HEK293 (cell line): ENCODE data around the gene CHIT1.

ENCODE experiments used
- CTCF ChIA-PET: fragments of 350-600 bp; formaldehyde crosslinking; extraction: SDS; loops from one replicate; lab custom pipeline; 2021; ENCODE audit warnings: antibody characterized with exemption; lab: Yijun Ruan, JAX
- POLR2A ChIA-PET: fragments of 300-600 bp; formaldehyde crosslinking; extraction: SDS; loops from one replicate; lab custom pipeline; 2020; ENCODE audit warnings: antibody characterized with exemption, inconsistent platforms; lab: Yijun Ruan, JAX
- H3K27ac ChIP-seq: fragments of 200-500 bp; sonication (Bioruptor generic); 2 replicates; pipeline ENCODE4 v1.5.1; 2014; ENCODE audit warnings: low read depth, low read length, control low read depth, inconsistent platforms; ENCODE audit errors: extremely low read depth
- H3K36me3 ChIP-seq, 2 experiments: fragments of 200-500 bp in 1 of 2; sonication (Bioruptor generic) in 1 of 2; 1 replicate in 1 of 2; 2 replicates in 1 of 2; pipeline ENCODE4 v1.5.1; 2014 to 2017; ENCODE audit warnings: inconsistent platforms in 2 of 2, low read length in 2 of 2; ENCODE audit not compliant: control insufficient read depth in 2 of 2, insufficient read depth in 1 of 2
- H3K4me1 ChIP-seq: fragments of 200-500 bp; sonication (Bioruptor generic); 2 replicates; pipeline ENCODE4 v1.5.1; 2014; ENCODE audit warnings: mild to moderate bottlenecking, low read length, inconsistent platforms; ENCODE audit not compliant: control insufficient read depth, insufficient read depth
- H3K4me3 ChIP-seq: 2 replicates; pipeline ENCODE4 v1.5.1; 2011; ENCODE audit warnings: low read depth, mild to moderate bottlenecking, control low read depth, low read length, moderate library complexity
- H3K9me3 ChIP-seq: fragments of 200-500 bp; sonication (Bioruptor generic); 2 replicates; pipeline ENCODE4 v1.5.1; 2014; ENCODE audit warnings: low read depth, low read length, inconsistent platforms; ENCODE audit not compliant: control insufficient read depth, insufficient read depth
- EGR2 ChIP-seq: fragments of 450-650 bp; formaldehyde crosslinking; IDR thresholded peaks from 2 replicates; pipeline ENCODE4 v1.5.1; 2016; ENCODE audit warnings: low read depth, missing biosample characterization, missing genetic modification characterization
- GFI1B ChIP-seq: fragments of 450-650 bp; formaldehyde crosslinking; IDR thresholded peaks from 2 replicates; pipeline ENCODE4 v1.5.1; 2016; ENCODE audit warnings: missing biosample characterization, missing genetic modification characterization
- KLF16 ChIP-seq: fragments of 450-650 bp; formaldehyde crosslinking; IDR thresholded peaks from 2 replicates; pipeline ENCODE4 v1.5.1; 2017; ENCODE audit warnings: missing biosample characterization, missing genetic modification characterization
- PRDM1 ChIP-seq: fragments of 450-650 bp; formaldehyde crosslinking; IDR thresholded peaks from 2 replicates; pipeline ENCODE4; 2016; ENCODE audit warnings: missing biosample characterization, missing genetic modification characterization
- RBAK ChIP-seq: fragments of 450-650 bp; formaldehyde crosslinking; IDR thresholded peaks from 2 replicates; pipeline ENCODE4 v1.5.1; 2016; ENCODE audit warnings: missing biosample characterization, missing genetic modification characterization
- ZBTB20 ChIP-seq: fragments of 450-650 bp; formaldehyde crosslinking; IDR thresholded peaks from 2 replicates; pipeline ENCODE4 v1.5.1; 2016; ENCODE audit warnings: missing biosample characterization, missing genetic modification characterization
- ZEB2 ChIP-seq: fragments of 450-650 bp; formaldehyde crosslinking; IDR thresholded peaks from 2 replicates; pipeline ENCODE4 v1.5.1; 2016; ENCODE audit warnings: missing biosample characterization, missing genetic modification characterization
- ZFHX2 ChIP-seq: fragments of 450-650 bp; formaldehyde crosslinking; conservative IDR thresholded peaks from 2 replicates; pipeline ENCODE4 v1.5.1; 2016; ENCODE audit warnings: missing biosample characterization, missing genetic modification characterization
- ZNF174 ChIP-seq: fragments of 450-650 bp; formaldehyde crosslinking; IDR thresholded peaks from 2 replicates; pipeline ENCODE4 v1.5.0; 2017; ENCODE audit warnings: missing biosample characterization, mild to moderate bottlenecking, missing genetic modification characterization
- ZNF19 ChIP-seq: fragments of 450-650 bp; formaldehyde crosslinking; IDR thresholded peaks from 2 replicates; pipeline ENCODE4; 2016; ENCODE audit warnings: missing biosample characterization, missing genetic modification characterization, low read depth
- ZNF335 ChIP-seq: fragments of 450-650 bp; formaldehyde crosslinking; conservative IDR thresholded peaks from 2 replicates; pipeline ENCODE4 v1.5.1; 2016; ENCODE audit warnings: missing biosample characterization, missing genetic modification characterization
- ZNF544 ChIP-seq: fragments of 450-650 bp; formaldehyde crosslinking; IDR thresholded peaks from 2 replicates; pipeline ENCODE4 v1.5.0; 2017; ENCODE audit warnings: missing biosample characterization, missing genetic modification characterization
- ZNF549 ChIP-seq: fragments of 450-650 bp; IDR thresholded peaks from 2 replicates; pipeline ENCODE4 v1.5.1; 2018; ENCODE audit warnings: missing biosample characterization, missing genetic modification characterization, mild to moderate bottlenecking, inconsistent platforms, moderate library complexity
- ZNF561 ChIP-seq: fragments of 450-650 bp; IDR thresholded peaks from 2 replicates; pipeline ENCODE4 v1.5.1; 2018; ENCODE audit warnings: missing biosample characterization, missing genetic modification characterization, borderline replicate concordance
- ZNF585B ChIP-seq: fragments of 450-650 bp; formaldehyde crosslinking; IDR thresholded peaks from 2 replicates; pipeline ENCODE4 v1.5.1; 2016; ENCODE audit warnings: missing biosample characterization, missing genetic modification characterization
- ZNF670 ChIP-seq: fragments of 450-650 bp; formaldehyde crosslinking; IDR thresholded peaks from 2 replicates; pipeline ENCODE4 v1.5.1; 2016; ENCODE audit warnings: missing biosample characterization, missing genetic modification characterization, low read depth
- ZNF768 ChIP-seq: fragments of 450-650 bp; formaldehyde crosslinking; IDR thresholded peaks from 2 replicates; pipeline ENCODE4 v1.5.1; 2018; ENCODE audit warnings: missing biosample characterization, mild to moderate bottlenecking, missing genetic modification characterization
- TF ChIP-seq, protein P1 (sequence below): fragments of 450-650 bp; formaldehyde crosslinking; IDR thresholded peaks from 2 replicates; pipeline ENCODE4 v1.5.1; 2016; ENCODE audit warnings: missing biosample characterization, missing genetic modification characterization
- TF ChIP-seq, protein P2 (sequence below): sonication (generic); formaldehyde crosslinking; IDR thresholded peaks from 2 replicates; pipeline ENCODE4 v1.8.1; 2022; ENCODE audit warnings: mild to moderate bottlenecking, moderate library complexity, missing genetic modification reagents
- TF ChIP-seq, protein P3 (sequence below): fragments of 450-650 bp; formaldehyde crosslinking; IDR thresholded peaks from 2 replicates; pipeline ENCODE4 v1.5.1; 2017; ENCODE audit warnings: missing biosample characterization, missing genetic modification characterization

Gene CHIT1

DNA sequence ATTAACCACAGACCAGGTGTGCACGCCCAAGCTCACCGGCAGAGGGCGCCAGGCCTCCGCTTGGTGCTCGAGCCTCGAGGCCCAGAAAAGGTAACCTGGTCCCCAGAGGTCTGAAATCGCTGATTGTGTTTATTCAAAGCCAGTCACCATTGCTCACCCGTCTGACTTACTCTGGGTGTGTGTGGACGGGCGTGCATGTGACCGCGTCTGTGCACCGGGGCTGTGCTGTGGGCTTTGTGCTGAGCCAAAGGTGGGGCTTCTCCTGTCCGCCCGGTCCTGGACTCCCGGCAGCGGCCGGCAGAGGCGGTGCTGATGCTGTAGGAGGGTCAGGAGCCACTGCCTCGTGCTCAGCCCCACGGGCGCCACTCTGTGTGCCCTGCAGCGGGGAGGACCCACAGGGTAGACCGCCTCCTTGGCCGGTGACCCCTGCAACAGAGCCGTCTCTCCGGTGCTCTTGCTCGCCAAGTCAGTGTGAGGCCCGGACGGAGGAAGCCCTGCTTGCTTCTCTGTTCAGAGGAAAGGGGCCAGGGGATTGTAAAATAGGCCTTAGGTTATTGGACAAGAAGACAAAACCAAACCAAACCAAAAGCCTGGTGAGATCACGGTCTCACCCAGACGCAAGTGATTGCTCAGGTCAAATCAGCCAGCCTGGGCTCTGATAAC lies 43.9 kb upstream of the CHIT1 start (continued):
- TF ChIP-seq, protein P1, sequence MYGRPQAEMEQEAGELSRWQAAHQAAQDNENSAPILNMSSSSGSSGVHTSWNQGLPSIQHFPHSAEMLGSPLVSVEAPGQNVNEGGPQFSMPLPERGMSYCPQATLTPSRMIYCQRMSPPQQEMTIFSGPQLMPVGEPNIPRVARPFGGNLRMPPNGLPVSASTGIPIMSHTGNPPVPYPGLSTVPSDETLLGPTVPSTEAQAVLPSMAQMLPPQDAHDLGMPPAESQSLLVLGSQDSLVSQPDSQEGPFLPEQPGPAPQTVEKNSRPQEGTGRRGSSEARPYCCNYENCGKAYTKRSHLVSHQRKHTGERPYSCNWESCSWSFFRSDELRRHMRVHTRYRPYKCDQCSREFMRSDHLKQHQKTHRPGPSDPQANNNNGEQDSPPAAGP (tag by site-specific recombination): peak; percentile 95
- TF ChIP-seq ZNF585B (tag by site-specific recombination) (no peak), ZNF670 (tag by site-specific recombination) (no peak), ZEB2 (tag by site-specific recombination) (peak; percentile 72; the same call in 1 of the 2 replicates), ZNF544 (tag by site-specific recombination) (no peak)

DNA sequence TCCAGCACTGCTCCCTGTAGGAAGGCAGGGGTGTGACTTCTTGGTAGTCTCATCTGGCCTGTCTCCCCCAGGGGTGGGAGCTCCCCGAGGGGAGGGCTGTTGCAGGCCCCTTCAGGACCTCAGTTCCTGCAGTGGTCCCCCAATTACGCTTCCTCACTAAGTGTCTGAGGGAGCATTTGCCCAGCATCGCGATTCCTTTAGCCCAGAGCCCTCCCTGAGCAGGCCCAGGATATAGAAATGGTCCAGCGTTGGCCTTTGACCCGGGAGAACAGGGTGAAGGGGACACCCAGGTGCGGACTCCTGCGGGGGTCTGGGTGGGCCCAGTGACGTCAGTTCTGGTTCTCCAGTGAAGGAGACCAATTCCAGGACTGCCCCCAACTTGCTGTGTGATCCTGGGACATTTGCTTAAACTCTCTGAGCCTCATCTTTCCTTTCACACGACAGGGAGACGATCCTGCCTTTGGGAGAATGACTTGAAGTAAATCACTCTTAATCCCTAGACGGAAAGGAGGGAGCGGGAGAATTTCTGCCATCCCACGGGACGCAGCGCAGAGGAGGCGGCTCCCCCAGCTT lies 43.2 kb upstream of the CHIT1 start:
- H3K36me3 ChIP-seq: no peaks in the 10 kb centered on the region
- POLR2A ChIA-PET: interaction anchor here (0.5 to 4.9 kb wide), 5 partner anchors 34 to 70 kb away, joined by 3 to 32 read pairs (median 4); partner anchors contain the start of gene BTG2
- H3K9me3 ChIP-seq: no peaks in the 10 kb centered on the region
- H3K4me1 ChIP-seq: no peaks in the 10 kb centered on the region
- TF ChIP-seq, protein P2, sequence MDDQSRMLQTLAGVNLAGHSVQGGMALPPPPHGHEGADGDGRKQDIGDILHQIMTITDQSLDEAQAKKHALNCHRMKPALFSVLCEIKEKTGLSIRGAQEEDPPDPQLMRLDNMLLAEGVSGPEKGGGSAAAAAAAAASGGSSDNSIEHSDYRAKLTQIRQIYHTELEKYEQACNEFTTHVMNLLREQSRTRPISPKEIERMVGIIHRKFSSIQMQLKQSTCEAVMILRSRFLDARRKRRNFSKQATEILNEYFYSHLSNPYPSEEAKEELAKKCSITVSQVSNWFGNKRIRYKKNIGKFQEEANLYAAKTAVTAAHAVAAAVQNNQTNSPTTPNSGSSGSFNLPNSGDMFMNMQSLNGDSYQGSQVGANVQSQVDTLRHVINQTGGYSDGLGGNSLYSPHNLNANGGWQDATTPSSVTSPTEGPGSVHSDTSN (CRISPR knock-in tag): no peak
- TF ChIP-seq ZBTB20 (tag by site-specific recombination) (no peak), ZNF19 (tag by site-specific recombination) (no peak), RBAK (tag by site-specific recombination) (no peak), EGR2 (peak; percentile 86; the same call in 1 of the 2 replicates), GFI1B (tag by site-specific recombination) (no peak), ZNF549 (tag by site-specific recombination) (no peak), PRDM1 (tag by site-specific recombination) (no peak), ZNF768 (peak; percentile 73; the same call in 1 of the 2 replicates), ZNF174 (tag by site-specific recombination) (no peak), ZFHX2 (tag by site-specific recombination) (peak; percentile 79; the same call in 1 of the 2 replicates), ZNF561 (0 out of 2 replicates have a peak, but pooled peaks have one; percentile 74), KLF16 (tag by site-specific recombination) (no peak)
- TF ChIP-seq, protein P3, sequence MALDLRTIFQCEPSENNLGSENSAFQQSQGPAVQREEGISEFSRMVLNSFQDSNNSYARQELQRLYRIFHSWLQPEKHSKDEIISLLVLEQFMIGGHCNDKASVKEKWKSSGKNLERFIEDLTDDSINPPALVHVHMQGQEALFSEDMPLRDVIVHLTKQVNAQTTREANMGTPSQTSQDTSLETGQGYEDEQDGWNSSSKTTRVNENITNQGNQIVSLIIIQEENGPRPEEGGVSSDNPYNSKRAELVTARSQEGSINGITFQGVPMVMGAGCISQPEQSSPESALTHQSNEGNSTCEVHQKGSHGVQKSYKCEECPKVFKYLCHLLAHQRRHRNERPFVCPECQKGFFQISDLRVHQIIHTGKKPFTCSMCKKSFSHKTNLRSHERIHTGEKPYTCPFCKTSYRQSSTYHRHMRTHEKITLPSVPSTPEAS (tag by site-specific recombination): no peak
- H3K4me3 ChIP-seq: no peak overlapping the region
- CTCF ChIA-PET: interaction anchor here (0.6 to 13.1 kb wide), 32 partner anchors 9 to 523 kb away, joined by 3 to 526 read pairs (median 4); partner anchors contain the start of genes BTG2 and PPFIA4
- no peak overlapping the region for H3K27ac ChIP-seq

DNA sequence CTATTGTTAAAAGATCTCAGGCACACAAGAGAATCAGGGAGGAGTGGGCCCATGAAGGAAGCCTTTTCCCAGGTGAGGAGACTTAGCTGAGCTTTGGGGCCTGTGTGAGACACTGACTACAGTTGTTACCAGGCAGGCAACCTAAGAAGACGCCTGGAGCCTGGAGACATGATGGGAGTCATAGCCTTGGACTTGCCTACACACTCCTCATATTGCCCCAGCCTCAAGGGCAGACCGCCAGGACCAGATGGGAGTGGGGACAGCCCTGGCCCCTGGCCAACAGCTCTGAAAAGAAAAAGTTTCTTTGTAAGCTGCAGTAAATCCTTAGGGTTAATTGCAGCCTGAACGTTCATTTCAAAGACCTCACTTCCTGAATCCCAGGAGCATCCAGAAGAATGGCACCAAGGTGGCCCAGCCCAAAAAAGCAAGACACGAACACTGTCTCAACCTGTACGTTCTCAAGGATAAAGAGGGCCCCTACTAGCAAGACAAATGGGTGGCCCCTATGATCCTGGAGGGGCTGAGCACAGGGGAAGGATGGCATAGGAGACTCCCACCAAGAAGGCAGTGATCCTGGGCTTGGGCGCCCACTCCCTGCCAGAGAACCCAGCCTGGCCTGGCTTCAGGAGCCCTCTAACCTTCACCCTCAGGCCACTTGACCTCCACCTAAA lies 42.6 kb upstream of the CHIT1 start:
- H3K4me3 ChIP-seq: no peak overlapping the region

More for the DNA sequence above, 42.6 kb upstream of the CHIT1 start:
- Histone ChIP-seq H3K4me1 (no peaks in the 10 kb centered on the region), H3K27ac (no peak overlapping the region), H3K9me3 (no peaks in the 10 kb centered on the region), H3K36me3 (no peaks in the 10 kb centered on the region)
- TF ChIP-seq ZEB2 (tag by site-specific recombination) (no peak), ZNF335 (tag by site-specific recombination) (peak; percentile 80)
- POLR2A ChIA-PET: interaction anchor here (1.5 to 4.9 kb wide), 2 partner anchors 34 to 55 kb away, joined by 4 to 32 read pairs; partner anchors contain the start of gene BTG2
- CTCF ChIA-PET: interaction anchor here (1.0 to 13.1 kb wide), 20 partner anchors 11 to 390 kb away, joined by 3 to 526 read pairs (median 6); partner anchors contain the start of genes BTG2 and PPFIA4
